Measurements from ENCODE around the gene POU3F1. TPM values are rescaled to one million over a fixed set of nuclear protein-coding genes. Genes with fewer than 3 reads are reported as not detected.

The POU3F1 gene
- total RNA-seq, 1 donor from 2014 or later, result not detected

DNA sequence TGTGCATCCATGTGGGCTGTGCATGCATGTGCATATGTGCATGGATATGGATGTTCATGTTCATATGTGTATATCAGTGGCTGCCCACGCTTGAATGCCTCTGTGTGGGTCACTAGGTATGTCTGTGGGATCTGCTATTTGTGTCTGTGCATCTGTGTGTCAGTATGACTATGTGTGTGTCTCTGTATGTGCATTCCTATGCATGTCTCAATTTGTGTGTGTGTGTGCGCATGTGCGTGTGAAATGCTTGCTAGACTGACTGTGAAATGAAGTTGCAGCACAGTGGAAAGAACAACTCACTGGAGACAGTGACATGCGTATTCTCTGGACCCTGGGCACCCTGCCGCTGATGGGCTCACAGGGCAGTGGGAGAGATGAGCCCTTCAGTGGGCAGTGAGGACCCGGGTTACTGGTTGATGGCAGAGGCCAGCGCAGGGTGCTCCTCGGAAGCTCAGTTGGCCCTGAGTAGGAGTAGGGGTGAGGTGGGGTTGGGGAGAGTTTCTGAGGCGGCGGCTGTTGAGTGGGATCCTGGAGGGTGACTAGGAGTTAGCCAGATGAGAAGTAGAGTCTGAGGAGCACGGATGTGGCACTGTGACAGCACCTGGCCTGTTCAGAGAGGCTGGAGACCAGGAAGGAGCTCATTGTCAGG is 43.2 kb upstream of the POU3F1 start:
- TF ChIP-seq, protein P1, sequence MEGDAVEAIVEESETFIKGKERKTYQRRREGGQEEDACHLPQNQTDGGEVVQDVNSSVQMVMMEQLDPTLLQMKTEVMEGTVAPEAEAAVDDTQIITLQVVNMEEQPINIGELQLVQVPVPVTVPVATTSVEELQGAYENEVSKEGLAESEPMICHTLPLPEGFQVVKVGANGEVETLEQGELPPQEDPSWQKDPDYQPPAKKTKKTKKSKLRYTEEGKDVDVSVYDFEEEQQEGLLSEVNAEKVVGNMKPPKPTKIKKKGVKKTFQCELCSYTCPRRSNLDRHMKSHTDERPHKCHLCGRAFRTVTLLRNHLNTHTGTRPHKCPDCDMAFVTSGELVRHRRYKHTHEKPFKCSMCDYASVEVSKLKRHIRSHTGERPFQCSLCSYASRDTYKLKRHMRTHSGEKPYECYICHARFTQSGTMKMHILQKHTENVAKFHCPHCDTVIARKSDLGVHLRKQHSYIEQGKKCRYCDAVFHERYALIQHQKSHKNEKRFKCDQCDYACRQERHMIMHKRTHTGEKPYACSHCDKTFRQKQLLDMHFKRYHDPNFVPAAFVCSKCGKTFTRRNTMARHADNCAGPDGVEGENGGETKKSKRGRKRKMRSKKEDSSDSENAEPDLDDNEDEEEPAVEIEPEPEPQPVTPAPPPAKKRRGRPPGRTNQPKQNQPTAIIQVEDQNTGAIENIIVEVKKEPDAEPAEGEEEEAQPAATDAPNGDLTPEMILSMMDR (conservative IDR thresholded peaks at IDR 0.05; ENCODE audit: low read depth, low read length), result no peak
- no peak for DNase-seq (ENCODE audit: low read depth)
- no peak overlapping the region for H3K4me3 ChIP-seq (ENCODE audit: low read depth, low read length)

DNA sequence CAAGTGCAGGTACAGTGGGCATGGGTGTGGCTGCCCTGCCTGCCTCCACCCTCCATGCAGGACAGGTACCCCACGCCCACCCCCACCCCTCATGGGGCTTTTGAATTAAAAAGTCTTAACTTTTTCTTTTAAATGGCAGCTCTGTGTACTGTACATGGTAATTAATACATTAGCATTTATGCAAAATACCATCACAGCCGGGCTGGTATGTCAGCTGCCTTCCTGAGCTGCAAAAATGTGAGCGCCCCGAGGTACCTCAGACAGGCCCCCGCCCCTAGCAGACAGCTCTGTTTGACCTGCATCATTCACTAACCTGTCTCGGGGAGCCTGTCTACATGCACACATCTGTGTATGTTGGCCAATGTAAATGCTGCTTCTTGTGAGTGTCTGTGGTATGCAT is 42.2 kb upstream of the POU3F1 start:
- TF ChIP-seq, protein P1 (conservative IDR thresholded peaks at IDR 0.05; ENCODE audit: low read depth, low read length), result no peak
- no peak overlapping the region for H3K4me3 ChIP-seq (ENCODE audit: low read depth, low read length)
- no peak for DNase-seq (ENCODE audit: low read depth)

DNA sequence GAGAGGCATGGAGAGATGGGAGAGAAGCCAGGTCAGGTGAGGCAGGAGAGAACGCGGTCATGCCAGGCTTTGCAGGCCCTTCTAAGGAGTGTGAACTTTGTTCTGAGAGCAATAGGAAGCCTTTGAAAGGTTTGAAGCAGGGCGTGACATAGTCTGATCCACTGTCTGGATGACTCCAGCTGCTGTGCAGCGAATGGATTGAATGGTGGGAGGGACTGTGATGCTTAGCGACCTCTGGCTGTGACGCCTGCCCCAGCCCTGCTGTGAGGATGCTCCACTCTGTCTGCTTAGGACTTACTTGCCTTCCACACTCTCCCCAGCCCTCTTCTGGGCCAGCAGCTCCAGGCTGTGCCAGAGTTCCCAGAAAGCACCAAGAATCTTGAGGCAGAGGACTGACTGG is 41.8 kb upstream of the POU3F1 start:
- TF ChIP-seq, protein P1 (conservative IDR thresholded peaks at IDR 0.05; ENCODE audit: low read depth, low read length), result peak; percentile 4
- no peak for DNase-seq (ENCODE audit: low read depth)
- H3K4me3 ChIP-seq (ENCODE audit: low read depth, low read length), result no peak overlapping the region

DNA sequence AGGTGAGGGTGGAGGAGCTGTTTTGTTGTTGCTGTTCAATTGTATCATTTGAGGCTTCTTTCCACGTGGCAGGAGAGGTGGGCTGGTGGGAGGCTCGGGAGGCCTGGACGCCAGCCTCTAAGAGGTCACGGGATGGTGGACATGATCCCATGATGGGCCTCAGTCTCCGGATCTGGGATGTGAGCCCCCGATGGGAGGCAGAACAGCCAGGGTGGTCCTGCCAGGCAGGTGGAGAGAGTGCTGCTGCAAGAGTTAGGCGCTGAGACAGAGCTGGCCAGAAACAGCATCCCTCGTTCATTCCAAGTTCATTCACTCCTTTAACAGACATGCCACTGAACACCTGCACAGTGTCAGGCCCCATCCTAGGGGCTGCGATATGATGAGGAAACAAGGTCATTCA is 41.1 kb upstream of the POU3F1 start:
- no peak for DNase-seq (ENCODE audit: low read depth)
- TF ChIP-seq, protein P1 (conservative IDR thresholded peaks at IDR 0.05; ENCODE audit: low read depth, low read length), result no peak
- no peak overlapping the region for H3K4me3 ChIP-seq (ENCODE audit: low read depth, low read length)

DNA sequence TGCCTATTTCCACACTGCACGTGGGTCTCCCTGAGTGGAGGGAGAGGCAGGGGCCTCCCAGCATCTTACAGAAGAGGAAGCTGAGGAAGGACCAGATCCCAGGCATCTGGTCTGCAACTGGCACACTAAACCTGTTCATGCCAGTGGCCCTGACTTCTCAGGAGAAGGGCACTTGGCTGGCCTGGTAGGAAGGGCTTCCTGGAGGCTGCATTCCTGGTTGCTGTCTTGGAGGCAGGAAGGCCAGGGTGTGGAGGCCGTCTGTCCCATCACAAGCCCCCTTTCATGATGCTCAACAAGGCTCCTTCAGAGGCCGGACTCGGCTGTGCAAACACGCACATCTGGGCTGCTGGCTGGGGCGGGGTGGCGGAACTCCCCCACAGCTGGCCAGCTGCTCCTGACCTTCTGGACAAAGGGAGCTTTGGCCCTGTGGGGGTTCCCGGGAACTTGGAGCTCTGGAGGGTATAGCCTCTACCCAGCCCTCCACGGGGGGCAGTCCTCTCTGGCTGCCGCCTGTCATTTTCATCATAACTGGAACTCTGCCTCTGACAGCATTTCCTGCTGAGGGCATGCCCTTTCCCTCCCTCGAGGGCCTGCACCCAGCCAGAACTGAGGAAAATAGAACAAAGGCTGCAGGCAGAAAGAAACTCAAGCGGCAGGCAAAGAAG is 39.2 kb upstream of the POU3F1 start:
- no peak for DNase-seq (ENCODE audit: low read depth)
- TF ChIP-seq, protein P1 (conservative IDR thresholded peaks at IDR 0.05; ENCODE audit: low read depth, low read length), result no peak
- no peak overlapping the region for H3K4me3 ChIP-seq (ENCODE audit: low read depth, low read length)

DNA sequence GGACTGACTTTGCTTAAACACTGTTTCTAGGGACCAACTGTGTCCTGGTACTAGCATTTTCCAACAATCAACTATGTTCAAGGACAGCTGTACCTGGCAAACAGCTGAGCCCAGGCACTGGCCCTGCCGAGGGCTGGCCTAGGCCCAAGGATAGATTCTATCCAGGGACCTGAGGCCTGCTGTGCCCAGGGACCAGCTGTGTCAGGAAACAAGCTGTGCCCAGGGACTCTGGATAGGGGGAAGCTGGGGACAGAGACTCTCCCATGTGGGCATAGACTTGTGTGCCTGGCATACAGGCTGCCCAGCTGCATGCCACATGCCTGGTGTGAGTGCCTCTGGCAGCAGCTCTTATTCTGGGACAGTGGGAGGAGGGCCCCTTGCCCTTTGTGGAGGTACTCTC is 38.1 kb upstream of the POU3F1 start:
- H3K4me3 ChIP-seq (ENCODE audit: low read depth, low read length), result no peak overlapping the region
- DNase-seq (ENCODE audit: low read depth), result no peak
- TF ChIP-seq, protein P1 (conservative IDR thresholded peaks at IDR 0.05; ENCODE audit: low read depth, low read length), result no peak

DNA sequence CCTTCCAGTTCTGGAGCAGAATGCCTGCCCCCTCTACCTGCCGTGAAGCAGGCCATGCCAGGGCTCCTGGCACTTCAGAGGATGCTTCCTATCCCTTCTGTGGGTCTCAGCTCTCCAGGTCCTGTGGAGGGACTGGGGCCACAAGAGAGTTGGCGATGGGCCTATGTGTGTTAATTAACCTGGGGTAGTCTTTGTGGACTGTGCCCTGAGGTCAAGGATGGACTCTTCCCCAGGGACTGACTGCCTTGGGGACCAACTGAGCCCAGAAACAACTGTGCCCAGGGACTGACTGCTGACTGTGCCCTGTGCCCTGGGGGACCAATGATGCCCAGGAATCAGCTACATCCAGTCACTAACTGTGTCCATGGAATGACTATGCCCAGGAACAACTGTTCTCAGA is 37.5 kb upstream of the POU3F1 start:
- H3K4me3 ChIP-seq (ENCODE audit: low read depth, low read length), result no peak overlapping the region
- TF ChIP-seq, protein P1 (conservative IDR thresholded peaks at IDR 0.05; ENCODE audit: low read depth, low read length), result no peak
- DNase-seq (ENCODE audit: low read depth), result no peak
